HEK293 (cell line): ENCODE results near the gene KIRREL3.

ENCODE experiments used
- CTCF ChIA-PET: fragments of 350-600 bp; formaldehyde crosslinking; extraction: SDS; loops from one replicate; lab custom pipeline; 2021; ENCODE audit warnings: antibody characterized with exemption; lab: Yijun Ruan, JAX
- POLR2A ChIA-PET: fragments of 300-600 bp; formaldehyde crosslinking; extraction: SDS; loops from one replicate; lab custom pipeline; 2020; ENCODE audit warnings: antibody characterized with exemption, inconsistent platforms; lab: Yijun Ruan, JAX
- H3K27ac ChIP-seq: fragments of 200-500 bp; sonication (Bioruptor generic); 2 replicates; pipeline ENCODE4 v1.5.1; 2014; ENCODE audit warnings: low read depth, low read length, control low read depth, inconsistent platforms; ENCODE audit errors: extremely low read depth
- H3K36me3 ChIP-seq, 2 experiments: fragments of 200-500 bp in 1 of 2; sonication (Bioruptor generic) in 1 of 2; 1 replicate in 1 of 2; 2 replicates in 1 of 2; pipeline ENCODE4 v1.5.1; 2014 to 2017; ENCODE audit warnings: inconsistent platforms in 2 of 2, low read length in 2 of 2; ENCODE audit not compliant: control insufficient read depth in 2 of 2, insufficient read depth in 1 of 2
- H3K4me1 ChIP-seq: fragments of 200-500 bp; sonication (Bioruptor generic); 2 replicates; pipeline ENCODE4 v1.5.1; 2014; ENCODE audit warnings: mild to moderate bottlenecking, low read length, inconsistent platforms; ENCODE audit not compliant: control insufficient read depth, insufficient read depth
- H3K4me3 ChIP-seq: 2 replicates; pipeline ENCODE4 v1.5.1; 2011; ENCODE audit warnings: low read depth, mild to moderate bottlenecking, control low read depth, low read length, moderate library complexity
- H3K9me3 ChIP-seq: fragments of 200-500 bp; sonication (Bioruptor generic); 2 replicates; pipeline ENCODE4 v1.5.1; 2014; ENCODE audit warnings: low read depth, low read length, inconsistent platforms; ENCODE audit not compliant: control insufficient read depth, insufficient read depth
- BCL11B ChIP-seq: fragments of 450-650 bp; formaldehyde crosslinking; IDR thresholded peaks from 2 replicates; pipeline ENCODE4 v1.5.1; 2016; ENCODE audit warnings: low read depth, missing biosample characterization, missing genetic modification characterization
- GLI2 ChIP-seq: fragments of 450-650 bp; formaldehyde crosslinking; IDR thresholded peaks from 2 replicates; pipeline ENCODE4; 2017; ENCODE audit warnings: missing biosample characterization, missing genetic modification characterization, low read depth, borderline replicate concordance
- KLF8 ChIP-seq: fragments of 450-650 bp; formaldehyde crosslinking; IDR thresholded peaks from 2 replicates; pipeline ENCODE4 v1.5.1; 2016; ENCODE audit warnings: missing biosample characterization, missing genetic modification characterization
- PRDM2 ChIP-seq: fragments of 450-650 bp; formaldehyde crosslinking; IDR thresholded peaks from 2 replicates; pipeline ENCODE4 v1.5.1; 2016; ENCODE audit warnings: missing biosample characterization, missing genetic modification characterization, borderline replicate concordance
- SP2 ChIP-seq: fragments of 450-650 bp; formaldehyde crosslinking; IDR thresholded peaks from 2 replicates; pipeline ENCODE4 v1.5.1; 2016; ENCODE audit warnings: missing biosample characterization, missing genetic modification characterization
- ZFP41 ChIP-seq: fragments of 450-650 bp; formaldehyde crosslinking; IDR thresholded peaks from 2 replicates; pipeline ENCODE4 v1.5.1; 2016; ENCODE audit warnings: missing biosample characterization, missing genetic modification characterization, borderline replicate concordance
- ZFP69B ChIP-seq: fragments of 450-650 bp; formaldehyde crosslinking; IDR thresholded peaks from 2 replicates; pipeline ENCODE4 v1.5.1; 2016; ENCODE audit warnings: missing biosample characterization, missing genetic modification characterization
- ZNF133 ChIP-seq: fragments of 450-650 bp; formaldehyde crosslinking; IDR thresholded peaks from 2 replicates; pipeline ENCODE4 v1.5.1; 2016; ENCODE audit warnings: missing biosample characterization, missing genetic modification characterization
- ZNF138 ChIP-seq: fragments of 450-650 bp; formaldehyde crosslinking; IDR thresholded peaks from 2 replicates; pipeline ENCODE4 v1.5.1; 2016; ENCODE audit warnings: missing biosample characterization, missing genetic modification characterization, borderline replicate concordance
- ZNF311 ChIP-seq: fragments of 450-650 bp; formaldehyde crosslinking; IDR thresholded peaks from 2 replicates; pipeline ENCODE4 v1.5.1; 2017; ENCODE audit warnings: missing biosample characterization, missing genetic modification characterization, borderline replicate concordance
- ZNF394 ChIP-seq: fragments of 450-650 bp; formaldehyde crosslinking; IDR thresholded peaks from 2 replicates; pipeline ENCODE4 v1.5.1; 2016; ENCODE audit warnings: missing biosample characterization, missing genetic modification characterization, mild to moderate bottlenecking, moderate library complexity, borderline replicate concordance
- ZNF518A ChIP-seq: fragments of 450-650 bp; formaldehyde crosslinking; conservative IDR thresholded peaks from 2 replicates; pipeline ENCODE4 v1.5.1; 2016; ENCODE audit warnings: low read depth, missing biosample characterization, missing genetic modification characterization
- ZNF624 ChIP-seq: fragments of 450-650 bp; formaldehyde crosslinking; IDR thresholded peaks from 2 replicates; pipeline ENCODE4 v1.5.1; 2017; ENCODE audit warnings: missing biosample characterization, missing genetic modification characterization
- ZNF677 ChIP-seq: fragments of 450-650 bp; IDR thresholded peaks from 2 replicates; pipeline ENCODE4 v1.5.0; 2018; ENCODE audit warnings: missing biosample characterization, mild to moderate bottlenecking, missing genetic modification characterization, moderate library complexity
- ZNF777 ChIP-seq: fragments of 450-650 bp; formaldehyde crosslinking; IDR thresholded peaks from 2 replicates; pipeline ENCODE4 v1.5.1; 2017; ENCODE audit warnings: missing biosample characterization, missing genetic modification characterization, borderline replicate concordance
- ZNF785 ChIP-seq: fragments of 450-650 bp; formaldehyde crosslinking; IDR thresholded peaks from 2 replicates; pipeline ENCODE4 v1.5.1; 2016; ENCODE audit warnings: missing biosample characterization, missing genetic modification characterization
- ZSCAN16 ChIP-seq: fragments of 450-650 bp; formaldehyde crosslinking; IDR thresholded peaks from 2 replicates; pipeline ENCODE4 v1.5.1; 2016; ENCODE audit warnings: missing biosample characterization, missing genetic modification characterization
- ZSCAN4 ChIP-seq: fragments of 450-650 bp; formaldehyde crosslinking; IDR thresholded peaks from 2 replicates; pipeline ENCODE4 v1.5.1; 2017; ENCODE audit warnings: missing biosample characterization, missing genetic modification characterization
- TF ChIP-seq, protein P1 (sequence below): fragments of 450-650 bp; formaldehyde crosslinking; IDR thresholded peaks from 2 replicates; pipeline ENCODE4 v1.5.1; 2016; ENCODE audit warnings: missing biosample characterization, missing genetic modification characterization
- TF ChIP-seq, protein P2 (sequence below): fragments of 450-650 bp; formaldehyde crosslinking; IDR thresholded peaks from 2 replicates; pipeline ENCODE4 v1.5.1; 2016; ENCODE audit warnings: missing biosample characterization, missing genetic modification characterization, low read depth
- TF ChIP-seq, protein P3 (sequence below): fragments of 450-650 bp; formaldehyde crosslinking; IDR thresholded peaks from 2 replicates; pipeline ENCODE4 v1.5.1; 2016; ENCODE audit warnings: missing biosample characterization, missing genetic modification characterization

KIRREL3 gene

GRCh38 chr11:126702165-126702720, 298.3 kb downstream of the KIRREL3 start (continued):
- no peak for TF ChIP-seq ZSCAN4 (tag by site-specific recombination)
- no peak for TF ChIP-seq ZNF311 (tag by site-specific recombination)
- no peak for TF ChIP-seq ZFP69B
- no peak for TF ChIP-seq GLI2 (tag by site-specific recombination)
- TF ChIP-seq ZNF394 (tag by site-specific recombination): no peak
- TF ChIP-seq ZSCAN16 (tag by site-specific recombination): no peak
- TF ChIP-seq KLF8 (tag by site-specific recombination): no peak
- TF ChIP-seq ZNF138: no peak
- TF ChIP-seq ZNF133: no peak
- TF ChIP-seq ZFP41: no peak
- no peak for TF ChIP-seq SP2 (tag by site-specific recombination)
- no peak for TF ChIP-seq ZNF518A
- TF ChIP-seq ZNF777 (tag by site-specific recombination): no peak
- TF ChIP-seq, all 188 proteins: peak for 0

DNA sequence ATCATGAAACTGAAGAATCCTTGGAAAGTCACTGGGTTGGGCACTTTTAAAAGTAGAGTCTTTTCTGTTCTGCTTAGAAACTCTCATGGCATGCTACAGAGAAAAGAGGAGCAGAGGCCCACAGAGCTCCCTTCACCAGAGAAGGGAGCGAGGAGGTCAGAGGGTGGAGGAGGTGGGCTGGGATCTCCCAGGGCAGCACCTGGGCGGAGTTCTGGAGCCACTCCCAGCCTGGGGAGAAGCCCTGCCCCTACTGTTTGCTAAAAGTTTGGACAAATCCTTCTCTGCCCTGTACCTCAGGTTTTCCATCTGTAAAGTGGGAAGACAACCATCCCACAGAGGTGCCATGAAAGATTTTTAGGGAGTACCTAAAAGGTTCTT, 299.1 kb downstream of the KIRREL3 start:
- H3K36me3 ChIP-seq: no peaks in the 10 kb centered on the region
- H3K4me1 ChIP-seq: no peaks in the 10 kb centered on the region
- ChIA-PET CTCF (interaction anchor here (0.9 kb wide), 1 partner anchor 53 kb away, joined by 3 read pairs; no protein-coding TSS in a partner anchor), POLR2A (no interaction called here)
- H3K4me3 ChIP-seq: no peak overlapping the region
- H3K27ac ChIP-seq: no peak overlapping the region
- no peaks in the 10 kb centered on the region for H3K9me3 ChIP-seq
- TF ChIP-seq, protein P1, sequence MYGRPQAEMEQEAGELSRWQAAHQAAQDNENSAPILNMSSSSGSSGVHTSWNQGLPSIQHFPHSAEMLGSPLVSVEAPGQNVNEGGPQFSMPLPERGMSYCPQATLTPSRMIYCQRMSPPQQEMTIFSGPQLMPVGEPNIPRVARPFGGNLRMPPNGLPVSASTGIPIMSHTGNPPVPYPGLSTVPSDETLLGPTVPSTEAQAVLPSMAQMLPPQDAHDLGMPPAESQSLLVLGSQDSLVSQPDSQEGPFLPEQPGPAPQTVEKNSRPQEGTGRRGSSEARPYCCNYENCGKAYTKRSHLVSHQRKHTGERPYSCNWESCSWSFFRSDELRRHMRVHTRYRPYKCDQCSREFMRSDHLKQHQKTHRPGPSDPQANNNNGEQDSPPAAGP (tag by site-specific recombination): no peak
- TF ChIP-seq, protein P2, sequence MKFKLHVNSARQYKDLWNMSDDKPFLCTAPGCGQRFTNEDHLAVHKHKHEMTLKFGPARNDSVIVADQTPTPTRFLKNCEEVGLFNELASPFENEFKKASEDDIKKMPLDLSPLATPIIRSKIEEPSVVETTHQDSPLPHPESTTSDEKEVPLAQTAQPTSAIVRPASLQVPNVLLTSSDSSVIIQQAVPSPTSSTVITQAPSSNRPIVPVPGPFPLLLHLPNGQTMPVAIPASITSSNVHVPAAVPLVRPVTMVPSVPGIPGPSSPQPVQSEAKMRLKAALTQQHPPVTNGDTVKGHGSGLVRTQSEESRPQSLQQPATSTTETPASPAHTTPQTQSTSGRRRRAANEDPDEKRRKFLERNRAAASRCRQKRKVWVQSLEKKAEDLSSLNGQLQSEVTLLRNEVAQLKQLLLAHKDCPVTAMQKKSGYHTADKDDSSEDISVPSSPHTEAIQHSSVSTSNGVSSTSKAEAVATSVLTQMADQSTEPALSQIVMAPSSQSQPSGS (tag by site-specific recombination): no peak
- TF ChIP-seq ZNF138: no peak
- TF ChIP-seq ZNF677 (tag by site-specific recombination): no peak
- TF ChIP-seq ZNF785: no peak
- TF ChIP-seq PRDM2: no peak
- TF ChIP-seq ZNF624: no peak
- TF ChIP-seq, protein P3, sequence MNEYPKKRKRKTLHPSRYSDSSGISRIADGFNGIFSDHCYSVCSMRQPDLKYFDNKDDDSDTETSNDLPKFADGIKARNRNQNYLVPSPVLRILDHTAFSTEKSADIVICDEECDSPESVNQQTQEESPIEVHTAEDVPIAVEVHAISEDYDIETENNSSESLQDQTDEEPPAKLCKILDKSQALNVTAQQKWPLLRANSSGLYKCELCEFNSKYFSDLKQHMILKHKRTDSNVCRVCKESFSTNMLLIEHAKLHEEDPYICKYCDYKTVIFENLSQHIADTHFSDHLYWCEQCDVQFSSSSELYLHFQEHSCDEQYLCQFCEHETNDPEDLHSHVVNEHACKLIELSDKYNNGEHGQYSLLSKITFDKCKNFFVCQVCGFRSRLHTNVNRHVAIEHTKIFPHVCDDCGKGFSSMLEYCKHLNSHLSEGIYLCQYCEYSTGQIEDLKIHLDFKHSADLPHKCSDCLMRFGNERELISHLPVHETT (tag by site-specific recombination): no peak
- no peak for TF ChIP-seq BCL11B (tag by site-specific recombination)
